Measurements from ENCODE around the gene OMD.
"Not testable (repeated sequence)": the region's sequence is repeated elsewhere in the genome, so short reads cannot be mapped to it uniquely, and the experiment has no call there.

OMD gene

GRCh38 chr9:92414566-92414965 is 9.7 kb downstream of the OMD start:
- no peak for DNase-seq (ENCODE audit: low read depth in 1 of 2, low spot score in 1 of 2)

- DNase-seq (ENCODE audit: low read depth in 1 of 2, low spot score in 1 of 2), result not testable (repeated sequence)
Observed at GRCh38 chr9:92411157-92411556, 13.1 kb downstream of the OMD start.

- DNase-seq (ENCODE audit: low read depth in 1 of 2, low spot score in 1 of 2), result no peak
Observed at GRCh38 chr9:92408747-92409478, 15.4 kb downstream of the OMD start.

- DNase-seq (ENCODE audit: low read depth in 1 of 2, low spot score in 1 of 2), result no peak
Observed at GRCh38 chr9:92407818-92408217, 16.5 kb downstream of the OMD start.

GRCh38 chr9:92406477-92406876 is 17.8 kb downstream of the OMD start:
- no peak for DNase-seq (ENCODE audit: low read depth in 1 of 2, low spot score in 1 of 2)

GRCh38 chr9:92405818-92406217 is 18.5 kb downstream of the OMD start:
- no peak for DNase-seq (ENCODE audit: low read depth in 1 of 2, low spot score in 1 of 2)

- DNase-seq (ENCODE audit: low read depth in 1 of 2, low spot score in 1 of 2), result no peak
Observed at GRCh38 chr9:92404042-92404836, 20.0 kb downstream of the OMD start, which contains the start of gene OGN. Gene OGN, minus strand, starts transcription at chr9:92404578. Its CDS starts 1,171 bp downstream, at chr9:92403407.

- no peak for DNase-seq (ENCODE audit: low read depth in 1 of 2, low spot score in 1 of 2)
Observed at GRCh38 chr9:92402826-92403745, 21.2 kb downstream of the OMD start.

GRCh38 chr9:92402360-92402759 is 21.9 kb downstream of the OMD start:
- DNase-seq (ENCODE audit: low read depth in 1 of 2, low spot score in 1 of 2), result no peak

- no peak for DNase-seq (ENCODE audit: low read depth in 1 of 2, low spot score in 1 of 2)
Observed at GRCh38 chr9:92397853-92398252, 26.4 kb downstream of the OMD start.

- no peak for DNase-seq (ENCODE audit: low read depth in 1 of 2, low spot score in 1 of 2)
Observed at GRCh38 chr9:92395617-92396016, 28.7 kb downstream of the OMD start.

- DNase-seq (ENCODE audit: low read depth in 1 of 2, low spot score in 1 of 2), result no peak
Observed at GRCh38 chr9:92393686-92394085, 30.6 kb downstream of the OMD start.

GRCh38 chr9:92392690-92393089 is 31.6 kb downstream of the OMD start:
- DNase-seq (ENCODE audit: low read depth in 1 of 2, low spot score in 1 of 2), result no peak

GRCh38 chr9:92385953-92386352 is 38.3 kb downstream of the OMD start:
- no peak for DNase-seq (ENCODE audit: low read depth in 1 of 2, low spot score in 1 of 2)

- DNase-seq (ENCODE audit: low read depth in 1 of 2, low spot score in 1 of 2), result no peak
Observed at GRCh38 chr9:92385477-92385876, 38.8 kb downstream of the OMD start.

GRCh38 chr9:92385001-92385400 is 39.3 kb downstream of the OMD start:
- DNase-seq (ENCODE audit: low read depth in 1 of 2, low spot score in 1 of 2), result no peak

- no peak for DNase-seq (ENCODE audit: low read depth in 1 of 2, low spot score in 1 of 2)
Observed at GRCh38 chr9:92384375-92384774, 39.9 kb downstream of the OMD start.

GRCh38 chr9:92381775-92382174 is 42.5 kb downstream of the OMD start:
- DNase-seq (ENCODE audit: low read depth in 1 of 2, low spot score in 1 of 2), result no peak

- no peak for DNase-seq (ENCODE audit: low read depth in 1 of 2, low spot score in 1 of 2)
Observed at GRCh38 chr9:92380603-92381002, 43.7 kb downstream of the OMD start.

- no peak for DNase-seq (ENCODE audit: low read depth in 1 of 2, low spot score in 1 of 2)
Observed at GRCh38 chr9:92378865-92379560, 45.3 kb downstream of the OMD start.

GRCh38 chr9:92377876-92378275 is 46.4 kb downstream of the OMD start:
- no peak for DNase-seq (ENCODE audit: low read depth in 1 of 2, low spot score in 1 of 2)
